HG03045 (cell line): ENCODE measurements around the gene ARMCX6.
"Not testable (repeated sequence)": the region's sequence is repeated elsewhere in the genome, so short reads cannot be mapped to it uniquely, and the experiment has no call there.

Source experiments
- ATAC-seq: cut with Tn5 transposase; IDR thresholded peaks from one replicate; pipeline ENCODE4 v1.9.1; 2021; ENCODE audit warnings: mild to moderate bottlenecking, moderate library complexity; ENCODE audit not compliant: unreplicated experiment

Gene ARMCX6

DNA sequence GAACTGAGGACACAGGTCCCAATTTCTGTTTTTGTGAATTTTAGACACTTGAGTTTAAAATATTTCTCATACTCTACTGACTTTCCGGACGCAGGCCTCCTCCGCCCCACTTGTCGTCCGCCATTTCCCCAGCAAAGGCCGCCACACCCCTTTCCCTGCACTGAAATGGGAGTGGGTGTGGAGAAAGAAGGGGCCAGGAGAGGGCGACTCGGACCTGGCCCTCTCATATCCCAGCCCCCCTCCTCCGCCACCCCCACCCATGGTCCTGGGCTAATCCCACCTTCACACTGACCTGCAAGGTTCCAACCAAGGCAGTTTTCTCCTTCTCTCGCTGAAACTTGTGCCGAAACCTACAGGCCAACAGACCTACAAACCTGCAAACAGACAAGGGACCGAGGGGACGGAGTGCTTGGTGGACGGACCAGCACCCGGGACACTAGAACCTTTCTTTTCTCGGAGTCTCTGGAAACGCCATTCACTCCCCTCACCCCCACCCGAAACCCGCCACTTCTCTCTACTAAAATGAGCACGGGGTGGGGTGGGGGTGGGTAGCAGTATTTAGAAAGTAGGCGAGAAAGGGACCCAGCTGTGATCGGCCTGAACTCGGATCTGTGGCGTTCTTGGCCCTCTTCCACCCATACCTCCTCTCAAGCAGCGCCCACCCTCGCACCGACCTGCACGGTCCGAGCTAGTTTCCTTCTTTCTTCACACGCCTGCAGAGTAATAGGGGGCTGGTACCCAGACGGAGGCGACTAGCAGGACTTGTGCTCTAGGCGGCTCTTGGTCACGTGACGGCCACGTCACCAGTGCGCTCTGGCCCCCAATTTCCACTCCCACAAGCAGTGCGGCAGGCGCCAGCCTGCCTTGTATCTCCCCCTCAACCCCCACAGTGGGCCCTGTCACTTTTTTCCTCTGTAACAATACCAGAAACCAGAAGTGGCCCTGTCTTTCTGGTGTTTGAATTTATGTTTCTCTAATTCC is at the start of gene ARMCX6:
Gene ARMCX6 (minus strand): TSS at position 790 of the 981 bp plus-strand sequence. CDS start 1,380 bp downstream, outside the sequence.
- ATAC-seq, result peak; percentile 96

DNA sequence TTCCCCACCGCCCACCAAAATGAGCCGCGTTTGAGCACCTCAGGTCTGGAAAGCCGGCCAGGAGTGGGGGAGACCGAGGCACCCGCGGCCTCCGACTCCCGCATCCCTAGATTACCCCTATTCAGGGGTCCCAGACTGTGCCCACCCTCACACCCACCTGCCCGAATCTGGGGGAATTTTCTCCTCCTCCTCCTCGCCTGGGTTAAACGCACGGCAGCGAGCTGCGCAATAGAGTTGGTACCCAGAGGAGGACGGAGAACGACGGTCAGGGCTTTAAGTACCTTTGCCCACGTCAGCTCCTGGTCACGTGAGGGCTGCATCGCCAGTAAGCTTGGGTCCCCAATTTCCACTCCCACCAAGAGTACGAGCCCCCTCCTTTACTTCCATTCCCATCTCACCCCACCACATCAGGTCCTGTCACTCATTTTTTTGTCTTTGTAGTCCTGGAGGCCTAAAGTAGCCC is 41.8 kb upstream of the ARMCX6 start, which contains the start of gene ARMCX2:
Gene ARMCX2 (minus strand): TSS at position 250 of the 463 bp plus-strand sequence. CDS start 2,262 bp downstream, outside the sequence.
- ATAC-seq, result no peak

DNA sequence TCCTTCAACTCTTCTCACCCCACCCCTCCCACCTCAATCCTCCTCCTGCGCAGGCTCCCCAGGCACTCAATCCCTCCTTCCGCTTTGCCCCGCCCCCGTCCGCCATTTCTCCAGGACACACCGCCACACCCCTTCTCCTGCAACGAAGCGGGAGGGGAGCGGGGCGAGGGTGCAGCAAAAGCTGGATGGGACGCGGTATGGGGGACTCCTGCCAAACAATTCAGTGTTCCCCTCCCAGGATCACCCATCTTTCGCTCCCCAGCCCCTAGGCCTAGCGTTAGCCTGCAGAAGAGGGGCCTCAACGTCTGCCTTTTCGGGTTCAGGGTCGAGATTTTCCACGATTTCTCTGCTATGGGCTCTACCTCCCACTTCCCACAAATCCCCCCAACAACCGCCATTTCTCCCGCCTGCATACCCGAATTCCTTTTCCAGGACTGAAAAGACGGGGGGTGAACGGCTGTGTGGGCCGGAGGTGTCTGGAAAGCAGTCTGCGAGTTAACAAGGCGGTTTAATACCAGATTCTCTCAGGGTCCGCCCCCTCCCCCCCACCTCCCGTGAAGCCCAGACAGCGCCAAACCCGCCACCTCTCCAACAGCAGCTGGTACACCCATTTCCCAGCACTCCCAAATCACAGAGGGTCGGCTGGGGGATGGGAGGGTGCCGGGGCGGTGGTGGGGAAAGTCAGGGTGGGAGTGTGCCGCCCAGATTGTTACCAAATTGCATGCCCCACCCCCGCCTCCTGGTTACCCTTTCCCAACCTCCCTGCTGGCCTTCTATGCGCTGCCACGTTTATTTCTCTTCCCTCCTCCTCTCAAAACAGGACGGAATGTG is 41.1 kb upstream of the ARMCX6 start:
- ATAC-seq, result peak; percentile 77

DNA sequence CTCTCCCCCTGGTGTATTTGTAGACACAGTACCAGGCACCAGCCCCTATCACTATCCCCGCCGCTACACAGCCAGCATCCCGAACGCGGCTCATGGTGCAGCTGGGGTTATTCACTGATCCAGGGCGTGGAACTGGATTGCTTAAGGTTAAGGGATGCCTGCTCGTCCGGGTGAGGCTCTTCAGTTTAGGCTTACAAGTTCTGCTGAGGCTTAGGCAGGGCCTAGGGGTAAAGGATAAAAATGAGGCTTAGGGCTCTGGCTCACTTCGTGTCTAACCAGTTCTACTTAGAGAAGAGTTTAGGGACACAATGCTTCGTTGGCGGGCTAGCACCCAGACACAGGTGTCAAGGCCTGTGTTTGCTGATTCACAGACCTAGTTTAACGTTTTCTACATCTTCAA is 39.7 kb upstream of the ARMCX6 start:
- ATAC-seq, result no peak

DNA sequence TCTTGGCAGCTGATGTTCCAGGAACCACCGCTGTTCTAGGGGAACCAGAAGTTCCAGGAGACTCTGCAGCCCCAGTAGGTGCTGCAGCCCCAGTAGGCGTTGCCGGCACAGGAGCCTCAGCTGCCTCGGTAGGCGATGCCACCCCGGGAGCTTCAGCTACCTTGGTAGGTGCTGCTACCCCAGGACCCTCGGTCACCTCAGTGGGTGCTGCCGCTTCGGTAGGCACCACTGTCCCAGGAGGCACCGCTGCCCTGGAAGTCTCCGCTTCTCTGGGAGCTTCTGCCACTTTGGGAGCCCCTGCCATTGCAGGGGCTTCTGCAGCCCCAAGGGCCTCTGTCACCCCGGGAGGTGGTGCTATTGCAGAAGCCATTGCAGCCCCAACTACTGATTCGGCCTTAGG is 39.0 kb upstream of the ARMCX6 start:
- ATAC-seq, result no peak

DNA sequence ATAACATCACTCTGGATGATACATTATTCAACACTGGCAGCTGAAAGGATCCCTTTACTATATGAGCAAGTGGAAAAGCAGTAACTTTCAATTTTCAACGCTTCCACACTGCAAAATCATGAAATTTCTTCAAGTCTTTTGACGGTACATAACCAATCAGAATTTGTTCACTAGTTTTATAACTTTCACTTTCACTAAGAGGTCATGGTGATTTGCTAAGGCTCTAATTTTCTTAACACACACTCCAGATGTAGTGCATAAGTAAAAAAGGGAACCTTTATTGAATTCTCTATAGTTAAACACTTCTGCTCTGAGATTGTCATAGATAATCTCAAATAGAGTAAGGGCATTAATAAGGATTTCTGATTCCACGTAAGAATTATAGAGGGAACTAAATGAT is 37.7 kb upstream of the ARMCX6 start:
- no peak for ATAC-seq

DNA sequence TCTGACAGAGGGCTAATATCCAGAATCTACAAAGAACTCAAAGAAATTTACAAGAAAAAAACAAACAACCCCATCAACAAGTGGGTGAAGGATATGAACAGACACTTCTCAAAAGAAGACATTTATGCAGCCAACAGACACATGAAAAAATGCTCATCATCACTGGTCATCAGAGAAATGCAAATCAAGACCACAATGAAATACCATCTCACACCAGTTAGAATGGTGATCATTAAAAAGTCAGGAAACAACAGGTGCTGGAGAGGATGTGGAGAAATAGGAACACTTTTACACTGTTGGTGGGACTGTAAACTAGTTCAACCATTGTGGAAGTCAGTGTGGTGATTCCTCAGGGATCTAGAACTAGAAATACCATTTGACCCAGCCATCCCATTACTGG is 29.9 kb upstream of the ARMCX6 start:
- not testable (repeated sequence) for ATAC-seq

DNA sequence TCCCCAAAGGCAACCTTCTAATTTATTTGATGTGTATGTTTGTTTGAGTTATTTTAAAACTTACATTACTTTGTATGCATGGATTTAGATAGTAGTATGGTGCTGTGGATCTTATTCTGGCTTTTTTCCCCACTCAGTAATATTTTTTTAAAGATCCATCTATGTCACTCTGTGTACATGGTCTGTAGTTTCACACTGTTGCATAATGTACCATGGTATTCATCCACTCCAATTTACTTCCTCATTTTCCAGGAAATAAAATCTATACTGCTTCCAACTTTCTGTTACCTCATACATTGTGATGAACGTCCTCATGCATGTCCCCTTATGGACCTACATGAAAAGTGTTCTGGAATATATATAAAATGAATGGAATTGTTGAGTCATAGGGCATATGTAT is 24.3 kb upstream of the ARMCX6 start:
- no peak for ATAC-seq

DNA sequence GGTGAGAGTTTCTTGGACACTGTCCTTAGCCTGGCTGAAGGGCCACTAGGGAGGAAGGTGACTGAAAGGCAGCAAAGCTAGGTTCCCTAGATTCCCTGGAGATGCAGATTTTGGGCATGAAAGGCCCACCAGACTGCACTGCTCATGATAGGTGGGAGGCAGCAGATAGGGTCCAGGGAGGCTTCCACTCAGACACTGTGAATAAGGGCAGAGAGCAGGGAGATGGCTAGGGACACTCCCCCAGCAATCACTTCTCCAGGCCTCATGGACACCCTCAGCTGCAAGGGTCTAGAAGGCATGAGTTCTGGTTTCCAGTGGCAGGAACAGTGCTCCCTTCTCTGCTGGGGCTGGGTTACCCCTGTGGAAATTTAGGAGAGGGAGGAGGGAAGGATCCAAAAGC is 21.8 kb upstream of the ARMCX6 start:
- ATAC-seq, result no peak

DNA sequence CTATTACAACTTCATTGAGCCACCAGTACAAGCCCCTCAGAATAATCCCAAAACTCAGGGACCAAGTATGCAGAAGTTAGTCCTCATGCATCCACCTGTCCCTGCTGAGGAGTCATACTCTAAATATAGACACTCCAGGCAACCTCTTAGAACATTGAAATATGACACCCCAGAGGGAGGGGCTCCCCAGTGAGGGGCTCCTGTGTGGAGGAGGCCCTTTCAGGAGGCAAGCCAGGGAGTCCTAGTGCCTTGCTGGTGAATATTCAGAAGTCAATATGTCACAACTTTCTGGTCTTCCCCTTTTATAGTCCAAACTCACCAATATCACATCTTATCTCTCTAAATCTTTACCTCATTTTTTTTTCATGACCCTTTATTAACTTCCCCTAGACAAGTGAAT is 1.6 kb upstream of the ARMCX6 start:
- ATAC-seq, result no peak

DNA sequence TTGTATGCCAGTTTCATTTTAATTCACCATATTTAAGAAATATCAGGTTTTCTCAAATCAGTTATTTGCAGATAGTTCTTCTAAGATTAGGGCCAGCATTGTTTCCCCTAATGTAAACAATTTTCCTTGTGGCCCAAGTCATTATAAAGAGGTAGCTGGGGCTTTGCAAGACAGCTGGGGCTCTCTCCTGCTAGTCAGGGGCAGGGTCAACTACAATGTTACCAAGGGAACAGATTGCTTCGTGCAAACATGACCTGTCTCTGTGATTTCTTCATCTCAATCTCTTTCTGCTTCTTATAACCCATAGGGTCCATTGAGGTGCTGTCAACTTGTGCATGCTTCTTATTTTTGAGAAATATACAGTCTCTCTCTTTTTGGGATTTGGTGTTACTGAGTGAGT is 12.1 kb downstream of the ARMCX6 start:
- no peak for ATAC-seq

DNA sequence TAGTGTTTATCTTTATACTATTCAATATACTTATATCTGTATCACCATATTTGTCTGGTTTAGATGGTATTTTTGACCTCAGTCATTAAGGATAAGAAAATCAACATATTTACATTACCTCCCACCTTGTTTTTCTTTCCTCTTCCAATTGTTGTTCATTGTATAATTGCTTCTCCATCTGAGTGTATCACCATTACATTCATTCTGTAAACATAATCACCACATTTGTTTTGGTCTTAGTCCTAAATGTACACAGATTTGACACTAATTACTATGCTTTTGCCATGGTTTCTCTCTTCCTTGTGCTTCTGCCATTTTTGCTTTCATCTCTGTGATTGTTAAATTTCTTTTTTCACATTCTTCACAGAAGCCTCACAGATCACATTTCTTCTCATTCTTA is 12.7 kb downstream of the ARMCX6 start:
- no peak for ATAC-seq

DNA sequence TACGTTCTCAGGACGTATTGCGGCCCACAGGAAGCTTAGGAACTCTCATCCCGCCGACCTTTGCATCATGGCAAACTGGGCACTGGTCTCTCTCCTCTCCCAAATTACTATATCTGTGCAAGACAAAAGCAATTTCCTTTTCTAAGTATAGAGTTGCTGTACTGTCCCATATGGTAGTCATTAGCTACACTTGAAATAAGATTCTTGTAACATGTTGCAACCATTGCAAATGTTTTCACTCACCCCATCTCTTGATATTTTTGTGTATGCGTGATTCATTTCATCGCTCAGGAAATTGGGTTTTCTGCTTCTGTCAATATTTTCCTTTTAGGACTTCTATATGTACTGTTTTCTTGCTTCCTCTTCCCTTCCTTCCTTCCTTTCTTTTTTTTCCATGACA is 15.7 kb downstream of the ARMCX6 start:
- no peak for ATAC-seq

DNA sequence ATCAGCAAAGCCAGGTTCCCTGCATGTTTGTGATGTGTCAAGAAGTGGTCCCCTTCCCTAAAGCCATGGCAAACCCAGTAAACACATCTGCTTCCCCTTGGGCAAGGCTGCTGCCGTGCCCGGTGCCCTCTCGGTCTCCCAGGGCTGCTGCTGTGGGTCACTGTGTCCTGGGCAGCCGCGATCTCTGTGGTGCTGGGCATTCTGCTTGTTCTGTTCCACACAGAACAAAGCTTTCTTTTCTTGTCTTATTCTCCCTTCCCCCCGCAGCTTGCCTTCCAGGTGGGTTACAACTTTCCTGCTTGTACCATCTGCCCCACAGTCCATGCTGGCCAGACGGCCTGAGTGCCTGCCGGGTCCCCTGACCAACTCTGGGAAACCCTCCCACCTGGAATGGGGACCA is 18.2 kb downstream of the ARMCX6 start:
- ATAC-seq, result not testable (repeated sequence)

DNA sequence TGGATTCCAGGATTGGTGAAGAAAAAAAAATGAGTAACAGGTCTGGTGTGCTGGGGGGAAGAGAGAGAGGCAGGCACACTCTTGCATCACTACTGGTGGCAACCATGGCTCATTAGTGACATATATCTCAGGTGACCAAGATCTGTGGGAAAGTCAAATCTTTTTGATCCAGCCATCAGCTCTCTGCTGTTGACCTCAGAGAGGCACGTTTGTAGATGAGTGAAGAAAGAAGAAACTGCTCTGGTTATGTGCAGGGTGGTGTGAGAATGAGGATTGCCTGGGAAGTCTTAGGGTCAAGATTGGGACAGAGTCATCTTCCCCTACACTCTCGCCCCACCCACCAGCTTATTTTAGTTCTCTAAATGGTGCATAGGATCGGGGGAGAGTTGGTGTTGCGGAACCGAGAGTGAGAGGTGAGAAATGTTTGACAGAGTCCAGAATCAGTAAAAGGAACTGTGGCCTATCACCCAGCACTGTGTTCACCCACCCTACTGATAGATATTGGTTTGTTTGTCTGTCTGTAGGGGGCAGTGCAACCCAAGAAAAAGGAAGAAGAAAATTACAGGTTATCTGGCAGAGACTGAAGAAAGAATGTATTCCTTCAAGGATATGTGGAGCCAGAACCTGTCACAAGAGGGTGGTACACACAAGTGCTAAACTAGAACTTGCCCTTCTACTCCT is 21.9 kb downstream of the ARMCX6 start:
- peak; percentile 97 for ATAC-seq
